Breast epithelium (tissue), 4 donors: Measurements from ENCODE around the gene HOPX. TPM values are rescaled to one million over a fixed set of nuclear protein-coding genes. Genes with fewer than 3 reads are reported as not detected.
"Not testable (repeated sequence)": the region's sequence is repeated elsewhere in the genome, so short reads cannot be mapped to it uniquely, and the experiment has no call there.

Source experiments
- DNase-seq, 2 donors: peaks; one replicate each; pipeline ENCODE4 v3.0.0-alpha.2; 2019; ENCODE audit warnings: low spot score in 2 of 2
- H3K27ac ChIP-seq, 2 donors: fragments of 200-600 bp; sonication (generic) in 1 of 2; one replicate each; pipeline ENCODE4 v1.5.1; 2016 to 2019; ENCODE audit warnings: mild to moderate bottlenecking in 1 of 2
- H3K27me3 ChIP-seq, 2 donors: fragments of 200-600 bp; sonication (generic) in 1 of 2; one replicate each; pipeline versions ENCODE4 v1.5.1 to v1.6.0; 2017 to 2019; ENCODE audit warnings: control low read depth in 1 of 2, mild to moderate bottlenecking in 1 of 2
- H3K36me3 ChIP-seq: fragments of 200-600 bp; one replicate; pipeline ENCODE4 v1.5.1; 2019
- H3K4me1 ChIP-seq, 2 donors: fragments of 200-600 bp; sonication (generic); one replicate each; pipeline ENCODE4 v1.5.1; 2016 to 2019; ENCODE audit warnings: control low read depth in 1 of 2
- H3K4me3 ChIP-seq, 3 donors: fragments of 200-600 bp; sonication (generic); 1 replicate in 2 of 3; 2 replicates in 1 of 3; pipeline ENCODE4 v1.5.1; 2016 to 2019; ENCODE audit warnings: mild to moderate bottlenecking in 3 of 3, moderate library complexity in 2 of 3
- H3K9me3 ChIP-seq, 2 donors: fragments of 200-600 bp; sonication (generic) in 1 of 2; one replicate each; pipeline ENCODE4 v1.5.1; 2016 to 2019; ENCODE audit warnings: control low read depth in 1 of 2
- CTCF ChIP-seq, 3 donors: fragments of 450-650 bp; IDR thresholded peaks; one replicate each; pipeline ENCODE4 v1.5.1; 2016 to 2017; ENCODE audit warnings: antibody characterized with exemption in 3 of 3, mild to moderate bottlenecking in 3 of 3, moderate library complexity in 3 of 3
- POLR2A ChIP-seq: fragments of 450-650 bp; IDR thresholded peaks from one replicate; pipeline ENCODE4 v1.6.1; 2016; ENCODE audit warnings: antibody characterized with exemption, mild to moderate bottlenecking, moderate library complexity
- POLR2AphosphoS5 ChIP-seq, 3 donors: sonication (generic); formaldehyde crosslinking; IDR thresholded peaks; one replicate each; pipeline ENCODE4 v1.6.1; 2017; ENCODE audit warnings: antibody characterized with exemption in 3 of 3
- intact Hi-C: fragments of 100-400 bp; cut with DNase I; formaldehyde crosslinking; loops from one replicate; pipeline ENCODE4 v1.15.1; 2023; ENCODE audit warnings: low total_unique reads
- total RNA-seq, 3 donors: library from RNA; depleted of rRNA; stranded (reverse); fragments of >200 nt; gene quantifications; one replicate each; pipeline ENCODE4 v1.1.0, GENCODE V29; 2016

The HOPX gene
- total RNA-seq, result 1 to 10 TPM; 3.8 to 9.8 (median 4.8) TPM

- intact Hi-C loops, result no loop called here
- Histone ChIP-seq H3K4me3 (peak within 1 kb of the TSS in 2 of 3 donors; percentile 27 to 44), H3K9me3 (no peaks in the 10 kb centered on the region), H3K27ac (peak within 1 kb of the TSS in 1 of 2 donors; percentile 61), H3K27me3 (no peaks in the 10 kb centered on the region), H3K4me1 (no peaks in the 10 kb centered on the region), H3K36me3 (no peaks in the 10 kb centered on the region)
- TF ChIP-seq POLR2A (no peak), POLR2AphosphoS5 (IDR thresholded peaks at IDR 0.05) (peak in 2 of 3 donors; percentile 12 to 42), CTCF (IDR thresholded peaks at IDR 0.05) (no peak)
- peak in 1 of 2 donors; percentile 53 for DNase-seq
Observed at GRCh38 chr4:56681158-56681852, at the start of gene HOPX. Gene HOPX (minus strand): TSS chr4:56681296. CDS start chr4:56657816, 23,480 bp downstream.

- H3K9me3 ChIP-seq, result no peaks in the 10 kb centered on the region
- intact Hi-C loops, result no loop called here
- no peak overlapping the region for H3K4me3 ChIP-seq
- H3K27ac ChIP-seq, result no peak overlapping the region
- H3K4me1 ChIP-seq, result no peaks in the 10 kb centered on the region
- H3K36me3 ChIP-seq, result no peaks in the 10 kb centered on the region
- DNase-seq, result no peak
- H3K27me3 ChIP-seq, result no peaks in the 10 kb centered on the region
- TF ChIP-seq CTCF (IDR thresholded peaks at IDR 0.05) (no peak), POLR2A (no peak), POLR2AphosphoS5 (IDR thresholded peaks at IDR 0.05) (no peak)
Observed at GRCh38 chr4:56730097-56730496, 49.0 kb upstream of the HOPX start.

GRCh38 chr4:56728512-56728911 lies 47.4 kb upstream of the HOPX start:
- Histone ChIP-seq H3K27me3 (no peaks in the 10 kb centered on the region), H3K4me1 (no peaks in the 10 kb centered on the region), H3K27ac (no peak overlapping the region), H3K9me3 (no peaks in the 10 kb centered on the region), H3K4me3 (no peak overlapping the region), H3K36me3 (no peaks in the 10 kb centered on the region)
- intact Hi-C loops, result no loop called here
- TF ChIP-seq CTCF (IDR thresholded peaks at IDR 0.05) (no peak), POLR2AphosphoS5 (IDR thresholded peaks at IDR 0.05) (no peak), POLR2A (no peak)
- peak in 1 of 2 donors; percentile 30 for DNase-seq

- H3K36me3 ChIP-seq, result no peaks in the 10 kb centered on the region
- H3K4me1 ChIP-seq, result no peaks in the 10 kb centered on the region
- no peak overlapping the region for H3K4me3 ChIP-seq
- TF ChIP-seq POLR2A, result no peak
- TF ChIP-seq CTCF (IDR thresholded peaks at IDR 0.05), result no peak
- no peak for TF ChIP-seq POLR2AphosphoS5 (IDR thresholded peaks at IDR 0.05)
- DNase-seq, result no peak
- H3K27me3 ChIP-seq, result no peaks in the 10 kb centered on the region
- intact Hi-C loops, result no loop called here
- no peaks in the 10 kb centered on the region for H3K9me3 ChIP-seq
- H3K27ac ChIP-seq, result no peak overlapping the region
Observed at GRCh38 chr4:56727150-56727549, 46.1 kb upstream of the HOPX start.

GRCh38 chr4:56726593-56726992 lies 45.5 kb upstream of the HOPX start:
- H3K27me3 ChIP-seq, H3K27ac ChIP-seq, H3K36me3 ChIP-seq, H3K4me1 ChIP-seq, intact Hi-C loops, H3K4me3 ChIP-seq, DNase-seq, H3K9me3 ChIP-seq: not testable (repeated sequence)
